Measurements from ENCODE around the gene CABP2. TPM values are rescaled to one million over a fixed set of nuclear protein-coding genes. Genes with fewer than 3 reads are reported as not detected.
"Not testable (repeated sequence)": the region's sequence is repeated elsewhere in the genome, so short reads cannot be mapped to it uniquely, and the experiment has no call there.

Gene CABP2
- total RNA-seq, 1 experiment from 2014 or later, result not detected

DNA sequence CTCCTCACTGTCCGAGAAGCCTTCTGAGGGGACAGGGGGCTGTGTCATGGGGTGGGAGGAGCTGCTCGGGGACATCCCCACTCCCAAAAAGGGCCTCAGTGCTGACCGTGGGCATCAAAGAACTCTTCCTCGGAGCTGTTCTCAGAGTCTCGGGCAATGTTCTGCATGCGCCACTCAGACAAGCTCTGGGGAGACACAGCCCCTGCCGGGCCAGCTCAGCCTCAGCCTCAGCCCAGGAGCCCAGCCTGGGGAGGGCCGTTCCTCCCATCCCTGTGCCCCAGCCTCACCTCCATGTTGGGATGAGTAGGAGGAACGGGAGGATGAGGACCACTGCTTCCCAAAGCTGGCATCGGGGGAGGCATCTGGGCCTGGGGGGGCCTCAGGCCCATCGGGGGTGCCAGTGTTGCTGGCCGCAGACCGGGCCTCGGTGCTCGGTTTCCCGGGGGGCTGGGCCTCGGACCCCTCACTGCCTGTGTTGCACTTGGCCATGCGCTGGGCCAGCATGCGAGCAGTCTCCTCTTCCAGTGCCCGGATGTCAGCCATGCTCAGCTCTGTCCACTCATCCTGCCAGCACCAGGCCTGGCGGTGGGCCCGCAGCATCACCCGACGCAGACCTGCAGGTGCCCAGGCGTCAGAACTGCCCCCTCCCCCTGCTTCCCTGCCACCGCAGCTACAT is 23.3 kb downstream of the CABP2 start:
- in situ Hi-C loops (cut with HindIII; ENCODE audit: low sequenced_read_pairs), result no loop called here
- no peak for DNase-seq (ENCODE audit: low spot score)

DNA sequence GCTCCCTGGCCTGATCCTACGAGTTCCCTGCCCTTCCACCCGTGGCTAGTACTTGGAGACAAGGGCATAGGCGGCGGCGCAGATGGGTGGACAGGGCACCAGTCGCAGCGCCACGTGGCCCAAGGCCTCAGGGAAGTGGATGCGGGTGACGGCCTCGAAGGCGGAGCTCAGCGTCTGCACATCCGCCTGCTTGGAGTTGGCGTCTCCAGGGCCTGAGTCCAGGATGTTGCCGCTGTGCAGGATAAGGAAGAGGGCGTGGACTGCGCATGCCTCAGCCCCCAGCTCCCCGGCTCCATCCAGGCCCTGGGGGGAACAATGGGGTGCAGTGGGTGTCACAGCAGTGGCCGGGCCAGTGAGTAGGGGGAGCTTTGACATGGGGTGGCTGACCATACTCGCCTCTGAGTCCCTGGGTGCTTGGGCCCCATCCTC is 24.7 kb downstream of the CABP2 start:
- in situ Hi-C loops (cut with HindIII; ENCODE audit: low sequenced_read_pairs), result no loop called here
- DNase-seq (ENCODE audit: low spot score), result no peak

DNA sequence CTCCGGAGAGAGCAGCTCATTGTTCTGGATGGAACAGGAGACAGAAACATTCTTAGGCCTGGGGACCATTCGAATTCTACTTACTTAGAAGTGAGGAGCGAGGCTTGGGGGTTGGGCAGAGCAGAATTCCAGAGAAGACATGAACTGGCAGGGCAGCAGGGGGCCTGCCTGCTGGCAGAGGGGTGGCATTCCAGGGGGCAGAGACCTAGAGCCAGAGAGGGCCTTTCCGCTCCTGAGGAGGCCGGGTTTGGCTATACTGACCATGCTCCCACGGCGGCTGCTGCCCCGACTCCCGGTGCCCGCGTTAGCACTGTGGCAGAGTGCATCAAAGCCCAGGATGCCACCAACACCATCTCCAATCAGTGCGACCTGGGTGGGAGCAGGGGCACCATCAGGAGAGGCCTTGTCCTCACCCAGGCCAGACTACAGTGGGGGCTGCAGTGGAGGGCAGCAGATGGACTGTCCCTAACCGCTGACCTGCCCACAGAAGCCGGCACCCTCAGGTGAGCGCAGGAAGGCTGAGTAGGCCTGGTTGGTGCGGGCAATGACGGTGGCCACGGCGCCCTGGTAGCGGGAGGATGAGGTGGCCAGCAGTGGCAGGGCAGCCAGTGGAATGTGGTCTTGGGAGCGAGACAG is 25.5 kb downstream of the CABP2 start:
- DNase-seq (ENCODE audit: low spot score), result no peak
- in situ Hi-C loops (cut with HindIII; ENCODE audit: low sequenced_read_pairs), result no loop called here

DNA sequence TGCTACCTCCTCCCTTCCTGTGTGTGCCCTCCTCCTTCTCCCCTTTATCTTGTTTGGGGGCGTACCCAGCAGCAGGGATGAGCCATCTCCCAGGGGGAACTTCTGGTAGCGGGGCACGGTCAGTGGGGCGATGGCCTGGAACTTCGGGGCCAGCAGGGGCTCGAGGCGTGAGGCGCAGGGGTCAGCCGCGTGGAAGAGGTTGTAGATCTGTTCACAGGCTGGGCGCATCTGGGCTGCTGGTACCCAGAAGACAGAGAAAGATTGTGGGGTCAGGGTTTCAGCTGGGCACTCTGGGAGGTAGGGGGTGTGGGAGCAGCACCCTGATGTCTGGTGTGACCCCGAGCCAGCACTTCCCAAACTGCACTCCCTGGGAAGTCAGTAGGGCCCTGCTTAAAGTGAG is 27.1 kb downstream of the CABP2 start:
- DNase-seq (ENCODE audit: low spot score), result no peak
- in situ Hi-C loops (cut with HindIII; ENCODE audit: low sequenced_read_pairs), result no loop called here

DNA sequence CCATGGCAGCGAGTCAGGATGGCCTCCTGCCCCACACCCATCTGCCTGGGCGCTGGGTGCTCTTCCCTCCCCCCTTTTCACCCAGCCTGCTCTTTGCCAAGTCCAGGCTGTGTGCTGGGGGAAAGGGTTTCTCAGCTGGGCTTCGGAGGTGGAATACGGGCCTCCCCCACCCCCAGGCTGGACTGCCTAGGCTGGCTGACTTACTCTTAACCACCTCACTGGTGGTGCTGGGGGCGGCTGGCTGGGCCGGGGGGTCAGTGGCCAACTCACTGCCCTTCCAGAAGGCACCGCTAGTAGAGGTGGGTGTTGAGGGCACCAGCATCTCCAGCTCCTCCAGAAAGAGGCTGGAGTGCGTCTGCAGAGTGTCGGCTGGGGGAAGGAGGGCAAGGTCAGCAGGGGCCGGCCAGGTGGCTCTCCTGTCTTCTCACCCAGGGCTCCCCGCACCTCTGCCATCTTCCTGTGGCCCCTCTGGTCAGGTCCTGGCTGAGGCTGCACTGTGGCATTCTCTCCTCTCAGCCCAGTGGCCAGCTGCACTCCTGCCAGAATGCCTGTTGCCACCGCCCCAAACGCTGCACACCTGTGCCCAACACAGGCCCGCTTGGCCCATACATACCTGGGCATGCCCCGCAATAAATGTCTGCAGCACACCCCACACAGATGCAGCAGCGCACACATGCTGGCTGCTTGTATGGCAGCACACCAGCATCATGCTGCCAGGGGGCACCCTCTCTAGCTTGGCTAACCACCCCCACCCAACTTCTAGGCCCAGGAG is 27.8 kb downstream of the CABP2 start:
- in situ Hi-C loops (cut with HindIII; ENCODE audit: low sequenced_read_pairs), result no loop called here
- DNase-seq (ENCODE audit: low spot score), result no peak

DNA sequence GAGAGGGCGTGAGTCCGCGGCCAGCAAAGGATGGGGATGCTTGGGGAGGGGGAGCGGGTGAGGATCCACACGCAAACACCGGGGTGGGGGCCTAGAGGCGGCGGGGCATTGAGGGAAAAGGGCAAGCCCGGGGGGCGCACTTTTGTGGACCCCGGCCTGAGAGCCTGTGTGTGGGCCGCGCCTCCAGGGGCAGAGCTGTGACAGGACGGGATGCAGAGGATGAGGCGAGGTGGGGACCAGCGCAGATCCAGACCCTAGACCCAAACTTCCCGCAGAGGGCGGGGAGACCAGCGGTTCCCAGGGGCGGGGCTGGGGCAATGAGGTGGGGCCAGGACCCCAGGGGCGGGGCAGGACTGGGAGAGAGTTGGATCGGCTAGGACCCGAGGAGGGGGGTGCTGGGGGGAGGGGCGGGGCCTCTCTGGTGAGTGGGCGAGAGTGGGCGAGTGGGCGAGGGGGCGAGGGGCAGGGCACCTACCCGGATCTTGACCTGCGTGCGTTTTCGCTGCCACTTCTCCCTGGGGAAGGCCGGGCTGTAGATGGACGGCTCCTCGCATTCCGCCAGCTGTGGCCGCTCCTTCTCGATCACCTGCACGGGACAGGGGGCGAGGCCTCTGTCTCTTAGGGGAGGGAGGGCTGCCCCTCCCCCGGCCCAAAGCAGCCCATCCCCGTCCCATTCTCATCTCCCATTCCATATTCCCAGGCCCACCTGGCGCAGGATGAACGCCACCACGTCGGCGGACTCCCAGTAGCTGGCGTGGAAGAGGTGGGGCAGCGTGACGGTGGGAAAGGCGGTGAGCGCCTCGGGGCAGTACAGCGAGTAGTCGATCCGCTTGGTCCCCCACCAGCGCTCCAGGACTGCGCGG is 28.6 kb downstream of the CABP2 start:
- DNase-seq (ENCODE audit: low spot score), result no peak
- in situ Hi-C loops (cut with HindIII; ENCODE audit: low sequenced_read_pairs), result no loop called here

DNA sequence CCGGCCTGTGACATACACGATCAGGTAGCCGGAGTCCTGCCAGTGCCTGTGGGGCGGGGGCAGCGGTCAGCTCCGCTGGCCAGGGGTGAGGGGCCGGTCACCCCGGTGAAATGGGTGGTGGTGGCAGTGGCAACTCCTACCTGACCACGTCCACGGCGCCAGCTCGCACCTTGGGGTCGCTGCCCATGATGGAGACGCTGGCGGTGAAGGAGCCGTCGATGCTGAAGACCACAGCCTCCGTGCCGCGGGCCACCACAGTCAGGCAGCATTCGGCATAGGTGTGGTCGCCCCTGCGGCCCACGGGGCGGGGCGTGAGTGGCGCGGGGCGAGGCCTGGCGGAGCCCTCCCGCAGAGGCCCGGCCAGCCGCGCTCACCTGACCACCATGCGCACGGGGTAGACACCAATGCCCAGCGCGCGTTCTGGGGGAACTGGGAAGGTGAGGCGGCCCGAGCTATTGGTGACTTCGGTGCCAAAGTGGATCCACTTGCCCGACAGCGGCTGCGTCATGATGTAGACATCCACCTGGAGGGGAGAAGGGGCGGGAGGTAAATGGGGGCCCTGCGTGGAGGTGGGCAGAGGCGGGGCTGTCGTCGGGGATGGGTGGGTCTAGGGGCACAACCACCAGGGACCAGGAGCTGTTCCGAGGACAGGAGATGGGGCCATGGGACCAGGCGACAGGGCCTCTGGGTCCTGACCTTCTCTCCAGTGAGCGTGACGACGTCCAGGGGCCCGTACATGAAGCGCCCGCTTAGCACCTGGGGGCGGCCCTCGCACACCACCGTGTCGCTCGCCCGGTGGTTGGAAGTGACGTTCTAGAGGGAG is 29.5 kb downstream of the CABP2 start:
- no peak for DNase-seq (ENCODE audit: low spot score)
- in situ Hi-C loops (cut with HindIII; ENCODE audit: low sequenced_read_pairs), result no loop called here

DNA sequence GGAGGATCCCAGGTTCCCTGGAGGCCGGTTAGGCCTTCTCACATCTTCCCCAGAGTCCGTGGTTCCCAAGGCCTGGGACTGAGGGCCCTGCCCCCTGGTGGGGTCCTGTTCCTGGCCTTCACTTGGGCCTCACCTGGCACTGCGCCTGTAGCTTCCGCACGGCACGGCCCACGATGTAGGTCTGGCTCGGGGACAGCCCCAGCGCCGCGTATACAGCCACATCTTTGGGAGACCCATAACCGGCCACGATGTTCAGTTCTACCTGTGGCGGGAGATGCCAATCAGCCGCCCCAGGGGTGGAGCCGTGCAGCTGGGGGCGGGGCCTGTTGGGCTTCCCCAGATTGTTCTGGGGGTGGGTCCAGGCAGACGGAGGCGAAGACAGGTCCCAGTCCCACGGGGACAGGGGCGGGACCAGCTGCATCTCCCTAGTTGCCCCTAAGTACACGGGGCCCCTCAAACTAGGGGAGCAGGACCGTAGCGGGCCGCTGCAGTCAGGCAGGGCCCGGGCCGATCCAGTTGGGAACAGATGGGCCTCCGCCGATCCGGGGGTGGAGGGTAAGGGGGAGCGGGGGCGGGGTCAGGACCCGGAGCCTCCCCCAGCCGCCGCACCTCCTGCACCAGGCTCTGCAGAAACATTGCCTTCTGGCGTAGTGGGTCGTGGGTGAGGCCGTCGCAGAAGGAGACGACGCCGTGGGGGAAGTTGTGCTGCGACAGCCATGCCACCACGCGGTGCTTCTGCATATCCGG is 30.3 kb downstream of the CABP2 start:
- no peak for DNase-seq (ENCODE audit: low spot score)
- in situ Hi-C loops (cut with HindIII; ENCODE audit: low sequenced_read_pairs), result no loop called here

DNA sequence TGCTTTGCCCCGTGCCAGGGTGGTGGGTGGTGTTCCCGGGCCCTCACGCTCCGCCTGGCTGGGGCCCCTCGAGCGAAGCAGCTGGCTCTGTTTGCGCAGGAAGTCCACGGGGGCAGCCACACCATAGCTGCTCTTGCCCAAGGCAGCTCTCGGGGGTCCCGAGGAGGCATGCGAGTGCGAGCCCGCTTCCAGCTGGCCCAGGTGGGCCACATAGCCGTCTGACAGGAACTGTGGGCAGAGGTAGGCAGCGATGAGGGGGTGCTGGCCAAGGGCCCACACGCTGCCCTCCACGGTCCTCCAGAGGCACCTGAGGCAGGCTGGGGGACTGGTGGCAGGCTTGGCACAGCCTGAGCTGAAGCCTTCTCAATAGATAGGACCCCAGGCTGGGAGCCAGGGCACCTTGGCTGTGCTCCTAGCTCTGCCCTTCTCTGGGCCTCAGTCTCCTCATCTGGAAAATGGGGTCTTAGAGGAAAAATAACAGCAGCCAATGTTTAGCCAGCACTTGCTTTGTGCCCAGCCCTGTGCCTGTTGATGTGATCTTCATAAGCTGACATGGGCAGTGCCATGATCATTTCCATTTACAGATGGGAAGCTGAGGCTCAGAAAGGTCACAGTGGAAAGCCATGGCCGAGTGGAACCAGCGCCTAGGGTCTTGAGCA is 31.0 kb downstream of the CABP2 start:
- in situ Hi-C loops (cut with HindIII; ENCODE audit: low sequenced_read_pairs), result no loop called here
- DNase-seq (ENCODE audit: low spot score), result no peak

DNA sequence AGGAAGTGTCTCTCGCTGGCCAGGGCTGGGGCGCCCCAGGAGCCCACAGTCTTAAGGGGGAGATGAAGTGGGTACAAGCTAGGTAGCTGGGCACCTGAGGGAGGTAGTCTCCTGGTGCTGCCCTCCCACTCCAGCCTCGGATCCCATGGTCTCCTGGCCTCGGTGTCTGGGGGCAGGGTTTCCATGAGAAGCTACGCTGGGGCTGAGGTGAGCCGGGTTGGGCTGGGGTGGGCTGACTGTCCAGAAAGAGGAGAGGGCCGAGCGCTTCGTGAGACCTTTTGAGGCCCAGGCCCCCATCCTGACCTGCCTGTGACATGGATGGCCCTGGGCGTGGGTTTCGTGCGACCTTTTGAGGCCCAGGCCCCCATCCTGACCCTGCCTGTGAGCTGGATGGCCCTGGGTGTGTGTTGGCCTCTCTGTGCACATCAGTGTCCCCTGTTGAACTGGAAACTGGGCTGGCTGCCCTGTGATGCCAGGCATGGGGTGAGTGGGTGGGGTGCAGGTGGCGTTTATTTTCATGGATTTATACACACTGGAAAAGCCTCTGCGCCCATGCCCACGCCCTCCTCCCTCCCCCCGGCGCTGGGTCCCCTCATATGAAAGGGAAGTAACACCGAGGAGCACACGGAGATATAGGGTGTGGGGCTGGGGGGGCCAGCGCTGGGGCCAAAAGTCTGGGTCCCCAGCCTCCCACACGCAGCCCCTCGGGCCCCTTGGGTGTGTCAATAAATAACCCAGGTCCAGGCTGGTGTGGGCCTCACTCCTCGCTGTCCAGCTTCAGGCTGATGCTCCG is 31.8 kb downstream of the CABP2 start:
- DNase-seq (ENCODE audit: low spot score), result no peak
- in situ Hi-C loops (cut with HindIII; ENCODE audit: low sequenced_read_pairs), result no loop called here

DNA sequence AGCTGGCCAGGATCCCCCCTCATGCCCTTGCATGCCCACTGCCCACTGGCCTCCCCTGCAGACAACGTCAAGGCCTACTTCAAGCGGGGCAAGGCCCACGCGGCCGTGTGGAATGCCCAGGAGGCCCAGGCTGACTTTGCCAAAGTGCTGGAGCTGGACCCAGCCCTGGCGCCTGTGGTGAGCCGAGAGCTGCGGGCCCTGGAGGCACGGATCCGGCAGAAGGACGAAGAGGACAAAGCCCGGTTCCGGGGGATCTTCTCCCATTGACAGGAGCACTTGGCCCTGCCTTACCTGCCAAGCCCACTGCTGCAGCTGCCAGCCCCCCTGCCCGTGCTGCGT is 32.5 kb downstream of the CABP2 start:
- DNase-seq (ENCODE audit: low spot score), result no peak
- in situ Hi-C loops (cut with HindIII; ENCODE audit: low sequenced_read_pairs), result no loop called here

DNA sequence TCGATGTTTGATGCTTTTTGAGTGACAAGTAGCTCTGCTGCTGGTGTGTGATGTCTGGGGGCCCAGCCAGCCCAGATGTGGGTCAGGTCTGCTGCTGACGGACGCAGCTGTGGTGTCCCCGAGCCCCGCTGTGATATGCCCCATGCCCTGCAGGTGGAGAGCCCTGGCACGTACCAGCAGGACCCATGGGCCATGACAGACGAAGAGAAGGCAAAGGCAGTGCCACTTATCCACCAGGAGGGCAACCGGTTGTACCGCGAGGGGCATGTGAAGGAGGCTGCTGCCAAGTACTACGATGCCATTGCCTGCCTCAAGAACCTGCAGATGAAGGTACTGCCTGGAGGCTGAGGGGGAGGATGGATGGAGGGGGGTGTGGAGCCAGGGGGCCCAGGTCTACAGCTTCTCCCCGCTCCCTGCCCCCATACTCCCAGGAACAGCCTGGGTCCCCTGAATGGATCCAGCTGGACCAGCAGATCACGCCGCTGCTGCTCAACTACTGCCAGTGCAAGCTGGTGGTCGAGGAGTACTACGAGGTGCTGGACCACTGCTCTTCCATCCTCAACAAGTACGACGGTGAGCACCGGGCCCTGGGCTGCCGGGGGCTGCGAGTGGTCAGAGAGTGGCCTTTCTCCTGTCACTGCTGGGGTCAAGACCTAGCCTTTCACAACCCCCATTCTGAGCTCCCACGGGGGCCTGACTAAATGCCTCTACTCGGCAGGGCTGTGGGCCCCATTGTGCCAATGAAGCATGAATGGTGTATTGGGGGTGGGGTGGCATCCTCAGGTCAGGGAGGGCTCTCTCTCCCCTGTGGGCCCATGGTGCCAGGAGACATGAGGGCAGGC is 33.1 kb downstream of the CABP2 start:
- in situ Hi-C loops (cut with HindIII; ENCODE audit: low sequenced_read_pairs), result no loop called here
- DNase-seq (ENCODE audit: low spot score), result no peak

DNA sequence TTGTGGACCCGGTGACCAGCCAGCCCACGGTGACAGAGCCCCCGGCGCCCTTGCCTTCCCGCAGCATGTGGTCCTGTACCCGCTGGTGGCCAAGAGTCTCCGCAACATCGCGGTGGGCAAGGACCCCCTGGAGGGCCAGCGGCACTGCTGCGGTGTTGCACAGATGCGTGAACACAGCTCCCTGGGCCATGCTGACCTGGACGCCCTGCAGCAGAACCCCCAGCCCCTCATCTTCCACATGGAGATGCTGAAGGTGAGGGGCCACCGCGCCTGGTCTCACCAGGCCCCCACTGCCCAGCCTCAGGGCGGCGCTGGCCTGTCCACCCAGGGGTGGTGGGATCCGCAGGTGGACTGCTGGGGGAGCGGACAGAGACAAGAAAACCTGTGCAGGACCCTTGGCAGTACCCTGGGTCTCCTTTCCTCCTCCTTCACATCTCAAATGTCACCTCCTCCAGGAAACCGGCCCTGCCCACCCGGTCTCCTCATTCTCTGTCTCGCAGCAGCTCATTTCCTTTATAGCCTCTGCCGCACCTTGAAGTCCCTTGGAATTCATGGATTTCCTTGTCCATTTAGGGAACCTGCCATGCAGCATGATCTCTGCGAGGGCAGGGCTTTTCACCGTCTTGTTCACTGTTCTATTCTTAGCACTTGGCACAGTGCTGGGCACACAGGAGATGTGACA is 33.9 kb downstream of the CABP2 start:
- no peak for DNase-seq (ENCODE audit: low spot score)
- in situ Hi-C loops (cut with HindIII; ENCODE audit: low sequenced_read_pairs), result no loop called here

DNA sequence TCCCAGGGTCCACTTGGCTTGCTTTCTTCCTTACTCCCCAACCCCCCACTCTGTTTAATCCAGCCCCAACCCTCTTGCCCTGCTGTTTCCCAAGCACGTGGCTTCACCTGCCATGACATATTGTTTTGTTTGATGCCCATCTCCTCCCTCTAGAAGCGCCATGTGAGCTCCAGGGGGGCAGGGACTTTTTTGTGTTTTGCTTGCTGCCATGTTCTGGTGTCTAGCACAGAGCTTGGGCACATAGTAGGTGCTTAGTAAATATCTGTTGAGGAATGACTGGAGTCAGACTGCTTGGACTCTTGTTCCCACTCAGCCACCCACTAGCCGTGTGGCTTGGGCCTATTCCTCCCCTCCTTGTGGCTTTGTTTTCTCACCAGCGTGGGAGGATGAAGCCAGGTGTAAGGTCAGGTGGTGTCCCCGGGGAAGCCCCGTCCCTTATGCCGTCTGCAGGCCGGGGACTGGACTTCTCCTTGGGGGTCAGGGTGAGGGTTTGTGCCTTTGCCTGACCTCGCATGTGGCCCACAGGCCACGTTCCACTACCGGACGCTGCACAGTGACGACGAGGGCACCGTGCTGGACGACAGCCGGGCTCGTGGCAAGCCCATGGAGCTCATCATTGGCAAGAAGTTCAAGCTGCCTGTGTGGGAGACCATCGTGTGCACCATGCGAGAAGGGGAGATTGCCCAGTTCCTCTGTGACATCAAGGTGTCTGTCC is 36.6 kb downstream of the CABP2 start:
- in situ Hi-C loops (cut with HindIII; ENCODE audit: low sequenced_read_pairs), result no loop called here
- no peak for DNase-seq (ENCODE audit: low spot score)

DNA sequence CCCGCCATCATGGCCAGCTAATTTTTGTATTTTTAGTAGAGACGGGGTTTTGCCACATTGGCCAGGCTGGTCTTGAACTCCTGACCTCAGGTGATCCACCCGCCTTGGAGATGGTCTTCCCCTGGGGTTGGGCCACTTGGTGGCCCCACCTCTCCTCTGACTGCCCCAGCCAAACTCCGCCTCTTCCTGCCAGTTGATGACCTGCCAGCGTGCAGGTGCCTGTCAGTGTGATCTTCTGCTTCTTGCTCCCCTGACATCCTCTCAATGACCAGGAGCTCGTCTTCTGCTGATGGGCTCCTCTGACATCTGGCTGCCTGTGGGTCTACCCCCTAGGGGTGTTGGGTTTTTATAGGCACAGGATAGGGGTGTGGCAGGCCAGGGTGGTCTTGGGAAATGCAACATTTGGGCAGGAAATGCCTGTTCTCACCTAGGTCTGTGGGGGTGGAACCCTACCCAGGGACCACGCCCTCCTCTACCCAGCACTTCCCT is 37.3 kb downstream of the CABP2 start:
- in situ Hi-C loops (cut with HindIII; ENCODE audit: low sequenced_read_pairs); DNase-seq (ENCODE audit: low spot score): not testable (repeated sequence)

Measured in G401 (cell line).